ENCODE measurements around the gene ZNF154.
A peak's percentile ranks its signal among the peaks of the same experiment; 100 is the strongest.
"Not testable (repeated sequence)": the region's sequence is repeated elsewhere in the genome, so short reads cannot be mapped to it uniquely, and the experiment has no call there.

ZNF154 gene

DNA sequence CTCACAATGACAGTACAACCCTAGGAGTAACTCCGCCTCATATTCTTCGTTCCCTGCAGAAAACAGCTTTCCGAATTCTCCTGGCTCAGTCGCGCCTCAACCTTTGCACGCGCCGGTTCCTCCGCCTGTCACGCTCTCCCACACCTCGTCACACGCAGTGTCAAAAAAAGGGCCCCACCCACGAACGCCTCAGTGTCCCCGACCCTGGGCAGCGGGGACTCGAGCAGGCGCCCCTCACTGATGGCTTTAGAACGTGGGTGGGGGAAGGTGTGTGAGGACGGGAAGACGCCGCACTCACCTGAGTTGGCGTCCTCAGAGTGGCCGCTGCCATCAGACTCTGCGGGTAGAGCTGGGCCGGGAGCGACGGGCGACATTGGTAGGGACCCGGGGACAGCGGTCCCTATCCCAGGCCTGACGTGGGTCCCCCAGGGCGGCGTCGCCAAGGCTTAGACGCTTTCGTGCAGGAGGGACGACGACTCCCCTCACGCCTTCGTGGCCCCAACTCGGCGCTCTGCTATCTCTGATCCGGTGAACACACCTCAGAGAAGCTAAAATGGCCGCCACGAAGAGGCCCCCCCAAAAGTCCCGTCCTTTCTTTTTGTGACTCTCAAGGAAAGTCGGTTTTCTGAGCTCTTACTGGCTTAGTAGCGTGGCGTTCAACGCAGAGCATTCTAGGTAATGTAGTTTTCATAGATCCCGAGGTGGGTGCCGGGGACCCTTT, at the start of gene ZNF154:
ZNF154 (minus strand) TSS at position 564 of the 721 bp plus-strand sequence; CDS start at position 331, 233 bp downstream.
- no peak for DNase-seq

DNA sequence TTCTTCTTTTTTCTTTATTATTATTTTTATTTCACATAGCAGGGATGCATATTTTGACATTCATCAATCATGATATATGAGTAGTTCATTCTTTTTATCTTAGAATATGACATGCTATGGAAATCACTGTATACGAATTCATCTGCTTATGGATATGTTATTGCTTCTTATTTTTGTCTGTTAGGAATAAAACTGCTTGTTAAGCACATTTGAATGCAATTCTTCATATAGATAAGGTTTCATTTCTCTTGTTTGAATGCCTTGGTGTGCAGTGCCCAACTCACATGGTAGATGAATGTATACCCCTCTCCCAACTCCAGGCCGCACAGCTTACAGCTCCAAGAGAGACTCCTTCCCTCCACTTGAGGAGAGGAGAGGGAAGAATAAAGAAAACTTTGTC, 48.9 kb upstream of the ZNF154 start:
- no peak for DNase-seq

DNA sequence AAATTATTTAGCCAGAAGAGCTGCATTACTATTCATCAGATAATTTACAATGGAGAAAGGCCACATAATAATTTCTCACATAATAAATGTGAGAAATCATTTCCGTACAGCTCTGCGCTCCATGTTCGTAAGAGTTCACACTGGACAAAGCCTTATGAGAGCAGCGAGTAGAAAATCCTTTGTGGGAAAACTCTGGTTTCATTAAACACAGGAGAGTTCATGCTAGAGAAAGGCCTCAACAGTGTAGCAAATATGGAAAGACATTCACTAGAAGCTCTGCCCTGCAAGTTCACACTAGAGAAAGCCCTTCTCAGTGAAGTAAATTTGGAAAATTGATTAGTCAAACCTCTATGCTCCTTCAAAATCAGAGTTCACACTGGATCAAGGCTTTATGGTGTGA, 46.0 kb upstream of the ZNF154 start:
- no peak for DNase-seq

DNA sequence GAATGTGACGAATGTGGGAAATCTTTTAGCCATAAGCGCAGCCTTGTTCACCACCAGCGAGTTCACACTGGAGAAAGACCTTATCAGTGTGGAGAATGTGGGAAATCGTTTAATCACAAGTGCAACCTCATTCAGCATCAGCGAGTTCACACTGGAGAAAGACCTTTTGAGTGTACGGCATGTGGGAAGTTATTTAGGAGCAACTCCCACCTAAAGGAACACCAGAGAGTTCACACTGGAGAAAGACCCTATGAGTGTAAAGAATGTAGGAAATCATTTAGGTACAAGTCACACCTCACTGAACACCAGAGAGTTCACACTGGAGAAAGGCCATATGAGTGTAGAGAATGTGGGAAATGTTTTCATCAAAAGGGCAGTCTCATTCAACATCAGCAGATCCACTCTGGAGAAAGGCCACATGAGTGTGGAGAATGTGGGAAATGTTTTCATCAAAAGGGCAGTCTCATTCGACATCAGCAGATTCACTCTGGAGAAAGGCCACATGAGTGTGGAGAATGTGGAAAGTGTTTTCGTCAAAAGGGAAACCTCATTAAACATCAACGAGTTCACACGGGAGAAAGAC, 45.2 kb upstream of the ZNF154 start:
- DNase-seq: no peak

DNA sequence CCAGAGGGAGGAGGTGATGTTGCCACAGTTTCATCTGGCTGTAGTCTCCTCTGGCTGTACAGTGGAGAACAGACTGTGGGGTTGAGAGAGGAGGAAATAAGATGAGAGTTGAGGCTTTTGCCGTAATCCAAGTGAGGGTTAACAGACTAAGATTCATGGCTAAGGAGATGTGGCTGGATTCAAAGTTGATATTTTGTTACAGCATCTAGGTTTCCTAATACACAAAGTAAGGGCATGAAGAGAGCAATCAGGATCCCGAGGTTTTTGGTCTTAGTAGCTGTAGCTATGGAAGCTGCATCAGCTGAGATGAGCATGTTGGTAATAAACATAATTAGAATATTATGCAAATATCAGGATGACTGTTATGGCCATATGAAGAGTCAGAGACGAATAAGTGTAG, 39.0 kb upstream of the ZNF154 start:
- DNase-seq: no peak

DNA sequence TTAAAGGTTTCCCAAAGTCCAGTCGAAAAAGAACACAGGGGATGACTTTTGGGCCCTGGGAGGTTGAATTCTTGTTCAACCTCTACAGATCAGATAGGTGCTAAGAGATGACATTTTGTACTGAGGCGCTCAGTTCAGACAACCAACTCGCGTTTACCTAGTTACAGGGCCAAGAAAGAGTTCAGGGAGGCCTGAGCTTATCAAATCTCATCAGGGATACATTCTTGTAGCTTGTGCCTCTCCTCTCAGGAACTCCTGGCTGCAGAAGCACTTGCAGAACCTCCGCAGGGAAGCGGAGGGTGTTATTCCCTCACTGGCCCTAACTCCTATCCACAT, 38.4 kb upstream of the ZNF154 start:
- DNase-seq: no peak

DNA sequence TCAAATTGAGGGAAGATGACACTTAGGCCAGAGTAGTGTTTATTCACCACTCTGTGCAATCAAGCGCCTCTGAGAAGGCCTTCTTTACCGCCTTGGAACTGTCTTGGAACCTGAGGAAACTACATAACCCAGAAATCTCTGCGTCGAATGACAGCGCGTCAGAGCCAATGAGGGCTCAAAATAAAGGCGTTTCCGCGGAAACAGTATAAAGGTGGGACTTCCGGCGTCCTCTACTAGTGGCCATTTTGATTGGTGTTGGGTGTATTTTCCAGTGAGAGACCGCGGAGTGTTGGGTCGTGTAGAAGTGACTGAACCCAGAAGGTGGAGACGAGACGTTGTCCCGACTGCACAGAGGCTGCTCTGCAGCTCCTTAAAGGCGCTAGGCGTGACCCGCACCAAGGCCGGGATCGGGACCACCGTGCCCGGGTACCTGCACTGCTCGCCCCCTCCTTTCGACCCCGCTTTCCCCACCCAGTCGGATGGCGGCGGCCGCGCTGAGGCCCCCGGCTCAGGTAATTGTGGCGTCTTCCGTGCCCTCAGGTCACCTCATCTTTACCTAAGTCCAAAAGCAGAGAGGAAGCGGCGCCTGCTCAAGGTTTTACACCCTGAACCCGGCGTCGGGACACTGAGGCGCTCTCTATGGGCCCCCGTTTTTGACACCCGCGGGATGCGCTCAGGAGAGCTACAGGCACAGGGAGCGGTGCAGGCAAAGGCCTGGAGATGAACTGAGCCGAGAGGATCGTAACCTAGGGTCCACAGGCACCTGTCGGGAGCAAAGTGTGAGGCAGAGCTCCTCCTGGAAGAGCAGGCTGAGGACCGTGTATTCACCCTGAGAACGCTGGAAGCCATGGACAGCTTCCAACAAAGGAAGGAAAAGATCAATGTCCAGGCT, 37.8 kb upstream of the ZNF154 start, which contains the start of gene ZNF776:
ZNF776 (plus strand) TSS at position 236 of the 892 bp plus-strand sequence; CDS start at position 480, 244 bp downstream.
- peak; percentile 95 for DNase-seq

DNA sequence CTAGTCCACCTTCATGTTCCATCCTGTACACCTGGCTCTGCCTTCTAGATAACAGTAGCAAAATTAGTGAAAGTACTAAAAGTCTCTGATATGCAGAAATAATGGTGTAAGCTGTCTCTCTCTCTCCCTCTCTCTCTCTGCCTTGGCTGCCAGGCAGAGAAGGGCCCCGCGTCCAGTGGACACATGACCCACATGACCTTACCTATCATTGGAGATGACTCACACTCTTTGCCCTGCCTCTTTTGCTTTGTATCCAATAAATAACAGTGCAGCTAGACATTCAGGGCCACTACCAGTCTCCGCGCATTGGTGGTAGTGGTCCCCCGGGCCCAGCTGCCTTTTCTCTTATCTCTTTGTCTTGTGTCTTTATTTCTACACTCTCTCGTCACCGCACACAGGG, 29.8 kb upstream of the ZNF154 start:
- not testable (repeated sequence) for DNase-seq

DNA sequence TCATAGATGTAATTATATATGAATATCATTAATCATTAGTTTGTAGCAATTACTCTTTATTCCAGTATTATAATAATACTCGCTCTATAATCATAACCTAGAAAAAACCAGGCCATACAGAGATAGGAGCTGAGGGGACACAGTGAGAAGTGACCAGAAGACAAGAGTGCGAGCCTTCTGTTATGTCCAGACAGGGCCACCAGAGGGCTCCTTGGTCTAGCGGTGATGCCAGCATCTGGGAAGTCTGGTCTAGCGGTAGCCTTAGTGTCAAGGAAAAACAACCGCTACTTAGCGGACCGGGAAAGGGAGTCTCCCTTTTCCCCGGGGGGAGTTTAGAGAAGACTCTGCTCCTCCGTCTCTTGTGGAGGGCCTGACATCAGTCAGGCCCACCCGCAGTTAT, 29.3 kb upstream of the ZNF154 start:
- peak; percentile 12 for DNase-seq

DNA sequence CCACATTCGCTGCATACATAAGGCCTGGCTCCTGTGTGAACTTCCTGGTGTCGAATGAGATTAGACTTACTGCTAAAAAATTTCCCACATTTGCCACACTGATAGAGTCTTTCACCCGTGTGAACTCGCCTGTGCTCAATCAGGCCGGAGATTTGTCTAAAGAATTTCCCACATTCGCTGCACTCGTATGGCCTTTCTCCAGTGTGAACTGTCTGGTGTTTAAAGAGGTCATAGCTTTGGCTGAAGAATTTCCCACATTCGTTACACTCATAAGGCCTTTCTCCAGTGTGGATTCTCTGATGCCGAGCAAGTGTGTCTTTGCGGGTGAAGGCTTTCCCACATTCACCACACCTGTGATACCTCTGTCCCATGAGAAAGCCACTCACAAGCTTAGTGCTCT, 11.9 kb upstream of the ZNF154 start:
- DNase-seq: no peak

DNA sequence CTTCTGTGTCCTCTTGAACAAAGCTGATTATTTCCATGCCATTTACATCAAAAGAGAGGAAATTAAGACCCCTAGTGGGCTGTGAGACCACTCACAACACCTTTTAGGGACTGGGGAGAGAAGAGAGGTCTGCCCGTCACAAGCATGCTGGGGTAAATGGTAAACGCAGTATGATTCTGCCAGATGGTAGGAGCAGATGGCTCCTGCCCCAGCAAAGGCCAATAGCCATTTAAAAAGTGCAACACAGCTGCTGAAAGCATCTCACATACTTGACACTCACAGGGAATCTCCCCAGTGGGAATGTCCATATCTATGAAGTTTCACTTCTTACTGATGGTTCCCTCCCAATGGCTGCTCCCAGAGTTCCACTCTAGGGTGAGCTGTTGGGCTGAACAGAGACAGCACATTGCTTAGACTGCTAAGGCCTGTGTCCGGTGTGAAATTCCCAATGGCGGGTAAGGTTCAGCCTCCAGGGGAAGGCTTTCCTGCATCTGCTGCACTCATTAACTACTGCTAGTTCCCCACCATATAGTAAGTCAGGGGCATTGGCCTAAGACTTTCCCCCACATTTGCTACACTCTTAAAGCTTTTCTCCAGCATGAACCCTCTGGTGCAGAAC, 11.0 kb upstream of the ZNF154 start:
- peak; percentile 86 for DNase-seq

DNA sequence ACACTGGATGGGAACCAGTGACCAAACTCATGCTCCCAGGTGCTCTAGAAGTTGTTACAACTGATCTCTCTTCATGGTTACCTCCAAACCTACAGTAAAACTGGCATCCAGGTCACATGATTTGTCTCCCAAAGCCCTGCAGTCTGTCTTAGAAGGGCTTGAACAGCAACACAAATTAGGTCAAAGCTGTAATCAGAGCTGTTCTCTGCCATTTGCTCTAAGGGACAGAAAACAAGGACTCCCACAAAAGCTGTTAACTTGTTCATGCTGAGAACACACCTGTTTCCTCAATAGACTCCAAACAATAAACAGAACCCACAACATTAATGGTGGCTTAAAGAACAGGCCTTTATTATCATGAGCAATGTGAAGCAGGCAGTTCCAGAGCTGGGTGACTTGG, 10.4 kb upstream of the ZNF154 start:
- peak; percentile 86 for DNase-seq

DNA sequence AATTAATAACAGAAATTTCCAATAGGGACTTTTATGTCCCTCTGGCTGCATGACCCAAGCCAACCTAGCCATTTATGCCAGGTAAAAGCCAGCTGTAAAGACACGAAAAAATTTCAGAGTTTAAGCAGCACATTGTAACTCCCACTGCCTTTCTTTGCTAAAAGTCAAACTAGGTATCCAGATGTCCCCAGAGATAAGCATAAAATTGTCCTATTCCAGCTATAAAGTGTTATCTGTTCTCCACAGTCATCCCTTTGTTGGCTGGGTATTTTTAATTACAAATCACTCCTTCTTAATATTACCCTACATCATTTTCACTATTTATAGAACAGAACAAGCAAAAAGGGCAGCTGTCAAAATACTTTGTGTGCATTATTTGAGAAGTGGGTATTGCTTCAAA, 3.2 kb upstream of the ZNF154 start:
- DNase-seq: no peak

DNA sequence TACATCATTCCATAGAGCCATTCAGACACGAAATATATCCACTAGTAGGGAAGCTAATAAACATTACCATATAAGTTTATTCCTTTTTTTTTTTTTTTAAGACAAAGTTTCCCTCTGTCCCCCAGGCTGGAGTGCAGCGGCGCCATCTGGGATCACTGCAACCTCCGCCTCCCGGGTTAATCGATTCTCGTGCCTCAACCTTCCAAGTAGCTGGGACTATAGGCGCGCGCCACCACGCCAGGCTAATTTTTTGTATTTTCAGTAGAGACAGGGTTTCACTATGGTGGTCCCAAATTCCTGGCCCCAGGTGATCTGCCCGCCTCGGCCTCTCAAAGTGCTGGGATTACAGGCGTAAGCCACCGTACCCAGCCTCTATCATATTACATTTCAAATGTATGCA, 612 bp upstream of the ZNF154 start:
- DNase-seq: no peak

DNA sequence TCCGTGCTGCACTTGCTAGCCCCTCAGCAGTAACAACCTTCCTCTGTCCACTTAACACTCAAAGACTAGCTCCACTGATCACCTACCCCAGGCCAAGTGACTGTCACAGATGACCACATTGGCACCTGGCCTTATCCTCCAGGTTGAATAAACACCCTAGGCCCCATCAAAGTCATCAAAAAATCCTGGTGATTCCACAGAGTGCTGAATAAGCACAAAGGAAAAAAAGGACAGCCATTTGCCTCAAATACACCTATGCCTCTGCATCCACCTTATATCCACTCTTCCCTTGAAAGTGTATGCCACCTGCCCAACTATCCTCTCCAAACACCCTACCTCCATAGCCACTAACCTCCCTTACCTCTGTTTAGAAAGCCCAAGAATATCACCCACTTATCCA, 2.7 kb downstream of the ZNF154 start:
- DNase-seq: no peak

DNA sequence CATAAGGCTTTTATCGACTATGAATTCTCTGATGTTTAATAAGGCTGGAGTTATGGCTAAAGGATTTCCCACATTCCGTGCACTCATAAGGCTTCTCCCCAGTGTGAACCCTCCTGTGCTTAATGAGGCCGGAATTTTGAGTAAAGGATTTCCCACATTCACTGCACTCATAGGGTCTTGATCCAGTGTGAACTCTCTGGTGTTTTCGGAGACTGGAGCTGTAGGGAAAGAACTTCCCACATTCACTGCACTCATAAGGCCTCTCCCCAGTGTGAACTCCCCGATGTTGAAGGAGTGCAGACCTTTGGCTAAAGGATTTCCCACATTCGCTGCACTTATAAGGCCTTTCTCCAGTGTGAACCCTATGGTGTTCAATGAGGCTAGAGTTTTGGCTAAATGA, 7.4 kb downstream of the ZNF154 start:
- DNase-seq: no peak

DNA sequence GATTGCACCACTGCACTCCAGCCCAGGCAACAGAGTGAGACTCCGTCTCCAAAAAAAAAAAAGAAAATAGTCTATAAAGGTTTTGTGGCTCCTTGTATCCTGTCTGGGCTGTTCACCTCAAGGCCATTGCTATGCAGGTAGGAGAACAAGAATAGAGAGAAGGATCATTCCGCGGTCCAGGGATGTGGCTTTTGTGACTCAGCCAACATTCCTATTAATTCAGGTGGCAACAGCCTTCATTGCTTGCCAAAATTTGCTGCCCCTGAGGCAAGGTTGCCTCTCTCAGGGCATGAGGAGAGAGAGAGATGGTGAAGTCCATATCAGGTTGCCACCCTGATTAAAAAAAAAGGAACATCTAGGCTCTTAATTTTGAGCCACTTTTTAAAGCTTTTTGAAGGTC, 19.3 kb downstream of the ZNF154 start:
- no peak for DNase-seq

DNA sequence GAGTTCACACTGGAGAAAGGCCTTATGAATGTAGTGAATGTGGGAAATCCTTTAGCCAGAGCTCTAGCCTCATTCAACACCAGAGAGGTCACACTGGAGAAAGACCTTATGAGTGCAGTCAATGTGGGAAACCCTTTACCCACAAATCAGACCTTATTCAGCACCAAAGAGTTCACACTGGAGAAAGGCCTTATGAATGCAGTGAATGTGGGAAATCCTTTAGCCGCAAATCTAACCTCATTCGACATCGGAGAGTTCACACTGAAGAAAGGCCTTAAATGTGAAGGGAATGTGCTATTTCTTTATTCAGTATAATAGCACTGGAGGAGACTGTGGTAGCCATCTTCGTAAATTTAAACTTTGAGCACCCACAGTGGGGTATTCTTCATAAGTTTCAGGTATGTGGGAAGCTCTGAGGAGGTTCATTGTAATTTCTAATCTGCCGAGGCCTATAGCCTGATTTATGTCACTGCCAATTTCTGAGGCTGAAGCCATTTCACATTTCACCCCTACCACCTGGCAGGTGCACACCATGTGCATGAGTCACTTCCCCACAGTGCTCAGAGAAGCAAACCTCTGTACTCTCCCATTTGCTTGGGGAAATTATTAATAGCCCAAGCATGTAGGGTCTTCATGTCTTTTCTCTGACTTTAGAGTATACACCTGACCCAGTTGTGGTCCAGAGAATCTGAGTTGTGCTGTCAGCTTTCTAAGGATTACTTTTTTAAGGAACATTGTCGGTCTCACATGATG, 20.8 kb downstream of the ZNF154 start:
- DNase-seq: no peak

DNA sequence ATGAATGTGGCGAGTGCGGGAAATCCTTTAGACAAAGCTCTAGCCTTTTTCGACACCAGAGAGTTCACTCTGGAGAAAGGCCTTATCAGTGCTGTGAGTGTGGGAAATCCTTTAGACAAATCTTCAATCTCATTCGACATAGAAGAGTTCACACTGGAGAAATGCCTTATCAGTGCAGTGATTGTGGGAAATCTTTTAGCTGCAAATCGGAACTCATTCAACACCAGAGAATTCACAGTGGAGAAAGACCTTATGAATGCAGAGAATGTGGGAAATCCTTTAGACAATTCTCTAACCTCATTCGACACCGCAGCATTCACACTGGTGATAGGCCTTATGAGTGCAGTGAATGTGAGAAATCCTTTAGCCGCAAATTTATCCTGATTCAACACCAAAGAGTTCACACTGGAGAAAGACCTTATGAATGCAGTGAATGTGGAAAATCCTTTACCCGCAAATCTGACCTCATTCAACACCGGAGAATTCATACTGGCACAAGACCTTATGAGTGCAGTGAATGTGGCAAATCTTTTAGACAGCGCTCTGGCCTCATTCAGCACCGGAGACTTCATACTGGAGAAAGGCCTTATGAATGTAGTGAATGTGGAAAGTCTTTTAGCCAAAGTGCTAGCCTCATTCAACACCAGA, 21.5 kb downstream of the ZNF154 start:
- DNase-seq: no peak

DNA sequence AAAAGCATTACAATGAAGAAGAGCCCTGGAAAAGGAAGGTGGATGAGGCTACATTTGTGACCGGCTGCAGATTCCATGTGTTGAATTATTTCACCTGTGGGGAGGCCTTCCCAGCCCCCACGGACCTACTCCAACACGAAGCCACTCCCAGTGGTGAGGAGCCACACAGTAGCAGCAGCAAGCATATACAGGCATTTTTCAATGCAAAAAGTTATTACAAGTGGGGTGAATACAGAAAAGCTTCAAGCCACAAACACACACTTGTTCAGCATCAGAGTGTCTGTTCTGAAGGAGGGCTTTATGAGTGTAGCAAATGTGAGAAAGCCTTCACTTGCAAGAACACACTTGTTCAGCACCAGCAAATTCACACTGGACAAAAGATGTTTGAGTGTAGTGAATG, 22.3 kb downstream of the ZNF154 start:
- DNase-seq: no peak

DNA sequence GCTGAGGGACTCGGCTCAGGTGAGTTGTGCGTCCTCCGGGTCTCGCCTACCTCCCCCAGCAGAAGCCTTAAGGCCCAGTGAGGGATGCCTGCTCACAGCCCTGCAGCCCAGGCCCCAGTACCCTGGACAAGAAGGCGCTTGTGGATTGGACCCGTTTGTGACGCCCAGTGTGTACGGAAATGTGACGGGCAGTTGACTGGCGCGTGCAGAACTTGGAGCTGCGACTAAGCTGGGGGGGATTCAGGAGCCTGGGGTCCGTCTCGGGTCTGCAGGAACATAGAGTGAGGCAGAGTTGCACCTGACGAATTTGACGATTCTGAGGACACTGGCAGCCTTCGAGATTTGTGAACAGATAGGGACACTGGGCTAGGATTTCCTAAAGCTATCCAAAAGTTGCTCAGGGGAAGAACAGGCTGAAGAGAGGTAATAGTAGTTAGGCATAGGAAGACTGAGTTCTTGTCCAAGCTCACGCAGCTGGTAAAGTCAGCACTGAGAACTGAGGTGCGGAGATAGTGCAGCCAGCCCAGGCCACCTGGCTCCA, 26.7 kb downstream of the ZNF154 start:
- peak; percentile 44 for DNase-seq

DNA sequence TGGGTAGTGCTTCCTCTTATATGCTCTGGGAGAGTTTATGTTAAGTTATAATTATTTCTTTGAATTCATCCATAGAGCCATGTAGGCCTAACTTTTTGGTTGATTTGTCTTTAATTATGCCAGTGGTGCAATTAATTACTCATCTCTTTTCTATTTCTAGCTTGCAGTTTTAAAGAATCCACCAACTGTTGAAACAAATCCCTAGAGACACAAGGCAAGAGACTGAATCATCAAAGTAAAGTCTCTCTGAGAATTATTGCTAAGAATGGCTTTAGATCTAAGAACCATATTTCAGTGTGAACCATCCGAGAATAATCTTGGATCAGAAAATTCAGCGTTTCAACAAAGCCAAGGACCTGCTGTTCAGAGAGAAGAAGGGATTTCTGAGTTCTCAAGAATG, 33.1 kb downstream of the ZNF154 start:
- DNase-seq: no peak
